ENCODE results near the gene FAM50B.

The FAM50B gene

DNA sequence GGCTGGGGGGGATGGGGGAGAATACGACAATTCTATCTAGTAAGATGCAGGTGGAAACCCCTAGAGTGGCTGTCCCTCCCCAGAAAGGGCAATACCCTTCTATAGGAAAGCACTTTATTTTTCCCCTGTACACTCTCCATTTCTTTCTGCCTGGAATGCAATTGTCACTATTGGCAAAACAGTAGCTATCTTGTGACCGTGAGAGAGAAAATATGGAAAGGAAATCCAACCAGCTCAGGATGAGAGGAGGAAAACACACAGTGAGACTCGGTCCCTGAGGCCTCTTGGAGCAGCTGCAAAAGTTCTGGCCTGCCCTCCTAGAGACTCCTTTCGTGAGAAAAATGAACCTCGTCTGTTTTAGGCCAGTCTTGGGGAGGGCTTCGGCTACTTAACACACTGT is 43.4 kb downstream of the FAM50B start:
- Histone ChIP-seq H3K4me1 (ENCODE audit: insufficient read depth, low read length, poor library complexity, severe bottlenecking) (no peaks in the 10 kb centered on the region), H3K36me3 (ENCODE audit: insufficient read depth, low read length) (no peaks in the 10 kb centered on the region)

DNA sequence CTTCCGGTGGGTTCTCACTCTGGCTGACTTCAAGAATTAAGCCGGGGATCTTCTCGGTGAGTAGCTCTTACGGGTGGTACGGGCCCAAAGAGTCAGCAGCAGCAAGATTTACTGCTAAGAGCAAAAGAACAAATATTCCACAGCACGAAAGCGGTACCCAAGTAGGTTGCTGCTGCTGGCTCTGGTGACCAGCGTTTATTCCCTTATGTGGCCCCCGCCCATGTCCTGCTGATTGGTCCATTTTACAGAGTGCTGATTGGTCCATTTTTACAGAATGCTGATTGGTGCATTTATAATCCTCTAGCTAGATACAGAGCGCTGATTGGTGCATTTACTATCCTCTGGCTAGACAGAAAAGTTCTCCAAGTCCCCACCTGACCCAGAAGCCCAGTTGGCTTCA is 44.3 kb downstream of the FAM50B start:
- Histone ChIP-seq H3K4me2 (ENCODE audit: low read depth, low read length, poor library complexity, severe bottlenecking) (no peak overlapping the region), H3K27me3 (ENCODE audit: insufficient read depth, low read length, poor library complexity, severe bottlenecking) (no peaks in the 10 kb centered on the region), H3F3A (ENCODE audit: low read depth) (no peaks in the 10 kb centered on the region), H3K9me3 (ENCODE audit: insufficient read depth, low read depth, low read length) (no peaks in the 10 kb centered on the region), H3K79me2 (ENCODE audit: insufficient read depth, low read length) (no peaks in the 10 kb centered on the region), H4K20me1 (ENCODE audit: insufficient read depth, low read length, poor library complexity, severe bottlenecking) (no peaks in the 10 kb centered on the region), H3K9ac (ENCODE audit: low read depth, low read length, poor library complexity, severe bottlenecking) (no peak overlapping the region), H2AFZ (ENCODE audit: low read length) (no peak overlapping the region), H3K4me1 (ENCODE audit: insufficient read depth, low read length, poor library complexity, severe bottlenecking) (no peaks in the 10 kb centered on the region), H3K36me3 (ENCODE audit: insufficient read depth, low read length) (no peaks in the 10 kb centered on the region), H3K4me3 (ENCODE audit: low read length, poor library complexity, severe bottlenecking) (no peak overlapping the region), H3K9me2 (replicated peaks; ENCODE audit: low read depth, low read length) (no peaks in the 10 kb centered on the region)
- no peak for TF ChIP-seq EZH2phosphoT487 (IDR thresholded peaks at IDR 0.05; ENCODE audit: borderline replicate concordance)
- TF ChIP-seq, protein P1, sequence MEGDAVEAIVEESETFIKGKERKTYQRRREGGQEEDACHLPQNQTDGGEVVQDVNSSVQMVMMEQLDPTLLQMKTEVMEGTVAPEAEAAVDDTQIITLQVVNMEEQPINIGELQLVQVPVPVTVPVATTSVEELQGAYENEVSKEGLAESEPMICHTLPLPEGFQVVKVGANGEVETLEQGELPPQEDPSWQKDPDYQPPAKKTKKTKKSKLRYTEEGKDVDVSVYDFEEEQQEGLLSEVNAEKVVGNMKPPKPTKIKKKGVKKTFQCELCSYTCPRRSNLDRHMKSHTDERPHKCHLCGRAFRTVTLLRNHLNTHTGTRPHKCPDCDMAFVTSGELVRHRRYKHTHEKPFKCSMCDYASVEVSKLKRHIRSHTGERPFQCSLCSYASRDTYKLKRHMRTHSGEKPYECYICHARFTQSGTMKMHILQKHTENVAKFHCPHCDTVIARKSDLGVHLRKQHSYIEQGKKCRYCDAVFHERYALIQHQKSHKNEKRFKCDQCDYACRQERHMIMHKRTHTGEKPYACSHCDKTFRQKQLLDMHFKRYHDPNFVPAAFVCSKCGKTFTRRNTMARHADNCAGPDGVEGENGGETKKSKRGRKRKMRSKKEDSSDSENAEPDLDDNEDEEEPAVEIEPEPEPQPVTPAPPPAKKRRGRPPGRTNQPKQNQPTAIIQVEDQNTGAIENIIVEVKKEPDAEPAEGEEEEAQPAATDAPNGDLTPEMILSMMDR (conservative IDR thresholded peaks at IDR 0.05; ENCODE audit: low read length), result no peak

More for the DNA sequence above, 43.4 kb downstream of the FAM50B start:
- Histone ChIP-seq H3K79me2 (ENCODE audit: insufficient read depth, low read length) (no peaks in the 10 kb centered on the region), H4K20me1 (ENCODE audit: insufficient read depth, low read length, poor library complexity, severe bottlenecking) (no peaks in the 10 kb centered on the region), H3K4me2 (ENCODE audit: low read depth, low read length, poor library complexity, severe bottlenecking) (no peak overlapping the region), H3K4me3 (ENCODE audit: low read length, poor library complexity, severe bottlenecking) (no peak overlapping the region), H2AFZ (ENCODE audit: low read length) (no peak overlapping the region), H3K9me2 (replicated peaks; ENCODE audit: low read depth, low read length) (no peaks in the 10 kb centered on the region), H3K27me3 (ENCODE audit: insufficient read depth, low read length, poor library complexity, severe bottlenecking) (no peaks in the 10 kb centered on the region), H3F3A (ENCODE audit: low read depth) (no peaks in the 10 kb centered on the region), H3K9me3 (ENCODE audit: insufficient read depth, low read depth, low read length) (no peaks in the 10 kb centered on the region), H3K9ac (ENCODE audit: low read depth, low read length, poor library complexity, severe bottlenecking) (no peak overlapping the region)
- TF ChIP-seq, protein P1 (conservative IDR thresholded peaks at IDR 0.05; ENCODE audit: low read length), result no peak
- no peak for TF ChIP-seq EZH2phosphoT487 (IDR thresholded peaks at IDR 0.05; ENCODE audit: borderline replicate concordance)

DNA sequence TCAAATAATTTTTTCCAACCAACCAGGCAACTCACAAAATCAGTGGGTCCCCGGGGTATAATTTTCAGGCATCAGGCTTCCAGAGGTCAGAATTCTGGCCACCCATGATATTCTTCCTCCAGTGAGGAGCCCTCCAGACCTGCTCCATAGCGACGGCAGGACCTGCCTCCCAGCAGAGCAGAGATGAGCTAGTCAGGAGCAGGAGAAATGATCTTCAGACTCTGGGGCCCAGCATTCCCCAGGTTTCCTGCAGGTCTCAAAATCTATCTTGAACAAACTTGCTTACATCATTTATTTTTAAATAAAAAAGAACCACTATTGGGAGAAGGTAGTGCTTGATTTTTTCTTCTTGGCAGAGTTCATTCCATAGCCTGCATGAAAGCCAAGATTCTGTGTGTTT is 44.7 kb downstream of the FAM50B start:
- TF ChIP-seq, protein P1 (conservative IDR thresholded peaks at IDR 0.05; ENCODE audit: low read length), result no peak
- no peak for TF ChIP-seq EZH2phosphoT487 (IDR thresholded peaks at IDR 0.05; ENCODE audit: borderline replicate concordance)
- Histone ChIP-seq H3K4me2 (ENCODE audit: low read depth, low read length, poor library complexity, severe bottlenecking) (no peak overlapping the region), H3K9me3 (ENCODE audit: insufficient read depth, low read depth, low read length) (no peaks in the 10 kb centered on the region), H3K79me2 (ENCODE audit: insufficient read depth, low read length) (no peaks in the 10 kb centered on the region), H2AFZ (ENCODE audit: low read length) (no peak overlapping the region), H3K27me3 (ENCODE audit: insufficient read depth, low read length, poor library complexity, severe bottlenecking) (no peaks in the 10 kb centered on the region), H4K20me1 (ENCODE audit: insufficient read depth, low read length, poor library complexity, severe bottlenecking) (no peaks in the 10 kb centered on the region), H3K4me3 (ENCODE audit: low read length, poor library complexity, severe bottlenecking) (no peak overlapping the region), H3K9ac (ENCODE audit: low read depth, low read length, poor library complexity, severe bottlenecking) (no peak overlapping the region), H3K4me1 (ENCODE audit: insufficient read depth, low read length, poor library complexity, severe bottlenecking) (no peaks in the 10 kb centered on the region), H3K9me2 (replicated peaks; ENCODE audit: low read depth, low read length) (no peaks in the 10 kb centered on the region), H3F3A (ENCODE audit: low read depth) (no peaks in the 10 kb centered on the region), H3K36me3 (ENCODE audit: insufficient read depth, low read length) (no peaks in the 10 kb centered on the region)
